ENCODE results near the gene CPN2.

CPN2 gene

GRCh38 chr3:194327218-194328052 is 23.7 kb downstream of the CPN2 start:
- no peak for DNase-seq

- DNase-seq, result no peak
These were observed 24.2 kb downstream of the CPN2 start for GRCh38 chr3:194326968-194327217.

- no peak for DNase-seq
These were observed 24.7 kb downstream of the CPN2 start for GRCh38 chr3:194326192-194326967.

- DNase-seq, result no peak
These were observed 25.5 kb downstream of the CPN2 start for GRCh38 chr3:194325424-194326153.

- DNase-seq, result no peak
These were observed 26.3 kb downstream of the CPN2 start for GRCh38 chr3:194324823-194325327.

GRCh38 chr3:194323785-194324735 is 27.1 kb downstream of the CPN2 start:
- DNase-seq, result no peak

GRCh38 chr3:194322678-194323211 is 28.4 kb downstream of the CPN2 start:
- peak; percentile 85 for DNase-seq

GRCh38 chr3:194321693-194322640 is 29.2 kb downstream of the CPN2 start:
- peak; percentile 88 for DNase-seq

GRCh38 chr3:194320744-194321243 is 30.3 kb downstream of the CPN2 start:
- DNase-seq, result peak; percentile 53

GRCh38 chr3:194320100-194320499 is 31.0 kb downstream of the CPN2 start:
- DNase-seq, result no peak

- DNase-seq, result no peak
These were observed 32.5 kb downstream of the CPN2 start for GRCh38 chr3:194318511-194319161.

GRCh38 chr3:194316918-194317317 is 34.2 kb downstream of the CPN2 start:
- no peak for DNase-seq

GRCh38 chr3:194315965-194316361 is 35.2 kb downstream of the CPN2 start:
- DNase-seq, result no peak

- peak; percentile 94 for DNase-seq
These were observed 35.8 kb downstream of the CPN2 start for GRCh38 chr3:194315088-194315964.

- DNase-seq, result no peak
These were observed 36.6 kb downstream of the CPN2 start for GRCh38 chr3:194314388-194315068.

GRCh38 chr3:194313560-194314387 is 37.4 kb downstream of the CPN2 start:
- DNase-seq, result peak; percentile 58

- DNase-seq, result peak; percentile 79
These were observed 38.3 kb downstream of the CPN2 start for GRCh38 chr3:194312743-194313281.
